K562 (cell line): ENCODE data around the gene SLC37A2. TPM values are rescaled to one million over a fixed set of nuclear protein-coding genes. Genes with fewer than 3 reads are reported as not detected.

ENCODE experiments used
- ATAC-seq: fragments of 200-7000 bp; cut with Tn5 transposase; 3 replicates; pipeline ENCODE4 v1.9.1; 2020; ENCODE audit warnings: moderate library complexity
- BruUV-seq: library from RNA; stranded (reverse); fragments of 400-500 nt; replicated peaks from 2 replicates; lab custom pipeline; 2021; lab: Mats Ljungman, UMichigan
- CTCF ChIA-PET: fragments of 300-600 bp; formaldehyde crosslinking; extraction: SDS; loops from one replicate; lab custom pipeline; 2021; ENCODE audit warnings: low intra/inter-chr PET ratio; lab: Yijun Ruan, JAX
- POLR2A ChIA-PET: fragments of 300-600, 350-650 bp; sonication (Branson Sonifier 250); formaldehyde crosslinking; extraction: SDS; loops from one replicate; lab custom pipeline; 2021; ENCODE audit warnings: antibody characterized with exemption, inconsistent platforms; lab: Yijun Ruan, JAX
- DNase-seq, 4 experiments: peaks; one replicate each; pipeline versions ENCODE4 v3.0.0 to v3.0.0-alpha.2; 2011 to 2018; ENCODE audit warnings: low spot score in 3 of 4, mixed read lengths in 3 of 4; ENCODE audit errors: extremely low read depth in 1 of 4
- FAIRE-seq: peaks from 2 replicates; lab custom pipeline; 2011; peaks lifted over from hg19 to GRCh38; lab: Jason Lieb, UNC
- H2AFZ ChIP-seq: 2 replicates; pipeline ENCODE4 v1.6.0; 2011; ENCODE audit warnings: low read depth, low read length, control low read depth, inconsistent platforms
- H3K27ac ChIP-seq: fragments of 200-600 bp; 3 replicates; pipeline ENCODE4 v1.8.0; 2011; ENCODE audit warnings: low read depth, mild to moderate bottlenecking, control low read depth, inconsistent platforms, low read length, moderate library complexity, mixed read lengths; ENCODE audit errors: extremely low read depth
- H3K27me3 ChIP-seq, 2 experiments: fragments of 300-600 bp in 1 of 2; 2 replicates in 1 of 2; 3 replicates in 1 of 2; pipeline versions ENCODE4 v1.6.0 to v1.8.0; 2011; ENCODE audit warnings: inconsistent platforms in 2 of 2, low read length in 2 of 2, mild to moderate bottlenecking in 1 of 2, mixed read lengths in 1 of 2, moderate library complexity in 1 of 2; ENCODE audit not compliant: control insufficient read depth in 2 of 2, insufficient read depth in 2 of 2
- H3K36me3 ChIP-seq: fragments of 300-600 bp; 3 replicates; pipeline ENCODE4 v1.8.0; 2011; ENCODE audit warnings: mild to moderate bottlenecking, low read length, inconsistent platforms; ENCODE audit not compliant: control insufficient read depth, insufficient read depth
- H3K4me1 ChIP-seq, 2 experiments: fragments of 200-600 bp in 1 of 2; replicated peaks in 1 of 2; 2 replicates in 1 of 2; 3 replicates in 1 of 2; pipeline versions ENCODE4 v1.5.1 to v1.8.0; 2011; ENCODE audit warnings: inconsistent platforms in 2 of 2, low read length in 2 of 2, mild to moderate bottlenecking in 1 of 2, mixed read lengths in 1 of 2, moderate library complexity in 1 of 2; ENCODE audit not compliant: control insufficient read depth in 2 of 2, insufficient read depth in 2 of 2
- H3K4me2 ChIP-seq: 2 replicates; pipeline ENCODE4 v1.6.1; 2011; ENCODE audit warnings: low read length, control low read depth, inconsistent platforms, mixed read lengths; ENCODE audit not compliant: insufficient read depth
- H3K4me3 ChIP-seq: fragments of 200-600 bp; sonication (generic), shearing (Covaris generic); 2 replicates; pipeline ENCODE4 v1.5.1; 2016; ENCODE audit warnings: control low read depth, inconsistent platforms
- H3K79me2 ChIP-seq: fragments of 200-600 bp; 3 replicates; pipeline ENCODE4 v1.8.0; 2011; ENCODE audit warnings: low read length, inconsistent platforms; ENCODE audit not compliant: control insufficient read depth, insufficient read depth
- H3K9ac ChIP-seq, 2 experiments: 2 replicates each; pipeline versions ENCODE4 v1.6.0 to v1.6.1; 2011; ENCODE audit warnings: low read depth in 2 of 2, low read length in 2 of 2, control low read depth in 1 of 2, inconsistent platforms in 1 of 2, mild to moderate bottlenecking in 1 of 2, mixed read lengths in 1 of 2; ENCODE audit not compliant: insufficient read depth in 1 of 2
- H3K9me1 ChIP-seq: one replicate; pipeline ENCODE4 v1.6.0; 2011; ENCODE audit warnings: inconsistent platforms, mild to moderate bottlenecking, low read length, moderate library complexity; ENCODE audit not compliant: control insufficient read depth, insufficient read depth
- H3K9me3 ChIP-seq: replicated peaks from 2 replicates; pipeline ENCODE4 v1.5.1; 2011; ENCODE audit warnings: low read depth, low read length, inconsistent platforms; ENCODE audit not compliant: control insufficient read depth, insufficient read depth
- H4K20me1 ChIP-seq: replicated peaks from 2 replicates; pipeline ENCODE4 v1.6.1; 2011; ENCODE audit warnings: low read length, inconsistent platforms, mixed read lengths; ENCODE audit not compliant: control insufficient read depth, insufficient read depth
- ELF2 ChIP-seq: fragments of 250-450 bp; sonication (Bioruptor Pico); IDR thresholded peaks from 2 replicates; pipeline ENCODE4 v1.5.0; 2021; ENCODE audit warnings: mild to moderate bottlenecking
- IRF1 ChIP-seq: sonication (generic); formaldehyde crosslinking; IDR thresholded peaks from 2 replicates; pipeline ENCODE4 v1.8.0; 2022; ENCODE audit warnings: missing genetic modification reagents, mild to moderate bottlenecking, borderline replicate concordance
- ZNF512 ChIP-seq: IDR thresholded peaks from 2 replicates; pipeline ENCODE4 v1.6.1; 2016; ENCODE audit warnings: missing genetic modification characterization, missing compliant biosample characterization
- ZNF668 ChIP-seq: fragments of 250-450 bp; sonication (Bioruptor Pico); IDR thresholded peaks from 2 replicates; pipeline ENCODE4 v1.8.0; 2022; ENCODE audit warnings: mild to moderate bottlenecking, inconsistent platforms
- WGBS: fragments of 100-300 bp; shearing (Covaris generic); methylation state at CpG from one replicate; pipeline ENCODE4 v1.1.6; 2016; ENCODE audit warnings: low coverage, mixed read lengths; ENCODE audit not compliant: insufficient coverage; ENCODE audit errors: missing lambda C conversion rate; 5-methylcytosine and 5-hydroxymethylcytosine counted together
- in situ Hi-C: fragments of 300-500 bp; cut with MboI; formaldehyde crosslinking; loops from 4 replicates; pipeline ENCODE4 v1.15.0; 2018; ENCODE audit warnings: inconsistent platforms, mixed read lengths
- intact Hi-C: fragments of 100-400 bp; cut with micrococcal nuclease; formaldehyde crosslinking; loops from 2 replicates; pipeline ENCODE4 v1.14.2; 2022
- polyA plus RNA-seq, 8 experiments: library from polyadenylated mRNA; depleted of rRNA in 4 of 8; stranded (reverse) in 5 of 8; unstranded in 3 of 8; fragments of >200 nt; fragmentation: Nextera tagmentation in 2 of 8; fragmentation: Illumina TruSeq in 1 of 8; extraction: Ambion mirVana in 2 of 8; extraction: Trizol in 1 of 8; gene quantifications; 2 replicates each; pipeline versions ENCODE4 v1.2.1 to v1.2.3, GENCODE V29; 2011 to 2014; ENCODE audit warnings: inconsistent platforms in 1 of 8, missing spikeins in 1 of 8
- total RNA-seq, 7 experiments: library from RNA; depleted of rRNA in 6 of 7; stranded (reverse); fragments of >200 nt in 6 of 7; fragmentation: Illumina TruSeq in 2 of 7; extraction: Trizol in 2 of 7; gene quantifications; 2 replicates each; pipeline versions ENCODE4 v1.2.1 to v1.2.3, GENCODE V29; 2011 to 2021; ENCODE audit warnings: low replicate concordance in 1 of 7

Gene SLC37A2
- total and polyA plus RNA-seq, 9 of the 15 experiments (the other 6 are each of a cell fraction or from before 2014, with no cell fraction given): 0.01 to 1.2 (median 0.52) TPM

- Histone ChIP-seq H3K27me3 (peaks cover 38 to 59% of the 10 kb centered on the region in 2 experiments; a peak in 4 of 5 replicates), H4K20me1 (no peaks in the 10 kb centered on the region), H3K4me2 (no peak overlapping the region), H3K9me1 (no peaks in the 10 kb centered on the region), H3K4me1 (peaks cover 0 to 7% of the 10 kb centered on the region in 2 experiments; a peak in 2 of 5 replicates), H2AFZ (no peak overlapping the region), H3K79me2 (no peaks in the 10 kb centered on the region), H3K36me3 (no peaks in the 10 kb centered on the region), H3K27ac (no peak overlapping the region), H3K9ac (no peak overlapping the region), H3K4me3 (no peak overlapping the region)
- no TSS peak for BruUV-seq
- ChIA-PET CTCF (interaction anchor here (0.7 kb wide), 1 partner anchor 216 kb away, joined by 3 read pairs; no protein-coding TSS in a partner anchor), POLR2A (no interaction called here)
- intact Hi-C loops: loop anchor here (5.0 kb wide), 1 partner anchor 208 kb away; no protein-coding TSS in a partner anchor
- whole genome bisulfite sequencing: 0% methylated on average over 3 of the region's 3 CpGs
- no peak for ATAC-seq
- no peak for DNase-seq
- in situ Hi-C loops: no loop called here
- TF ChIP-seq IRF1 (CRISPR knock-in tag) (no peak), ZNF668 (no peak), ELF2 (CRISPR knock-in tag) (no peak), ZNF512 (tag) (no peak)
- TF ChIP-seq, all 486 proteins: peak for 0
- H3K9me3 ChIP-seq: no peaks in the 10 kb centered on the region
- FAIRE-seq: no peak
These were observed 76.7 kb downstream of the SLC37A2 start for GRCh38 chr11:125139778-125140177.

Other genes starting within 250 kb of the SLC37A2 start
- 0.82 and 1.6 TPM in 2 replicates for gene ROBO3, start 197.9 kb upstream of the SLC37A2 start, total RNA-seq (2014; rRNA removed)
- 0.29 and 0.67 TPM in 2 replicates for gene ROBO3, start 197.9 kb upstream of the SLC37A2 start, total RNA-seq (2014; rRNA removed; fragmentation: Illumina TruSeq; extraction: Trizol)
- 0.72 and 1.2 TPM in 2 replicates for gene ROBO3, start 197.9 kb upstream of the SLC37A2 start, total RNA-seq (2015; rRNA removed; fragmentation: Illumina TruSeq; extraction: Trizol)
- 1.2 TPM in 2 replicates for gene ROBO3, start 197.9 kb upstream of the SLC37A2 start, total RNA-seq (2021)
- 0.43 and 0.47 TPM in 2 replicates for gene ROBO3, start 197.9 kb upstream of the SLC37A2 start, polyA plus RNA-seq (2011; rRNA removed)
- gene ROBO3, start 197.9 kb upstream of the SLC37A2 start, polyA plus RNA-seq (2014; fragmentation: Illumina TruSeq; extraction: Trizol): 0.97 and 1.6 TPM in 2 replicates
- gene ROBO3, start 197.9 kb upstream of the SLC37A2 start, polyA plus RNA-seq (2014; fragmentation: Nextera tagmentation; extraction: Ambion mirVana): not detected
- 1.4 and 1.9 TPM in 2 replicates for gene ROBO3, start 197.9 kb upstream of the SLC37A2 start, polyA plus RNA-seq (2014; rRNA removed)
- not detected in 2 replicates for gene ROBO4, start 165.4 kb upstream of the SLC37A2 start, total RNA-seq (2014; rRNA removed)
- not detected in 2 replicates for gene ROBO4, start 165.4 kb upstream of the SLC37A2 start, total RNA-seq (2014; rRNA removed; fragmentation: Illumina TruSeq; extraction: Trizol)
- gene ROBO4, start 165.4 kb upstream of the SLC37A2 start, total RNA-seq (2015; rRNA removed; fragmentation: Illumina TruSeq; extraction: Trizol): not detected in 2 replicates
- 0.04 TPM in 1 of 2 replicates, not detected in the other for gene ROBO4, start 165.4 kb upstream of the SLC37A2 start, total RNA-seq (2021)
- not detected in 2 replicates for gene ROBO4, start 165.4 kb upstream of the SLC37A2 start, polyA plus RNA-seq (2011; rRNA removed)
- not detected in 2 replicates for gene ROBO4, start 165.4 kb upstream of the SLC37A2 start, polyA plus RNA-seq (2014; fragmentation: Illumina TruSeq; extraction: Trizol)
- gene ROBO4, start 165.4 kb upstream of the SLC37A2 start, polyA plus RNA-seq (2014; fragmentation: Nextera tagmentation; extraction: Ambion mirVana): not detected
- not detected in 2 replicates for gene ROBO4, start 165.4 kb upstream of the SLC37A2 start, polyA plus RNA-seq (2014; rRNA removed)
- gene HEPN1, start 144.1 kb upstream of the SLC37A2 start, total RNA-seq (2014; rRNA removed): not detected in 2 replicates
- not detected in 2 replicates for gene HEPN1, start 144.1 kb upstream of the SLC37A2 start, total RNA-seq (2014; rRNA removed; fragmentation: Illumina TruSeq; extraction: Trizol)
- not detected in 2 replicates for gene HEPN1, start 144.1 kb upstream of the SLC37A2 start, total RNA-seq (2015; rRNA removed; fragmentation: Illumina TruSeq; extraction: Trizol)
- gene HEPN1, start 144.1 kb upstream of the SLC37A2 start, total RNA-seq (2021): not detected in 2 replicates
- not detected in 2 replicates for gene HEPN1, start 144.1 kb upstream of the SLC37A2 start, polyA plus RNA-seq (2011; rRNA removed)
- gene HEPN1, start 144.1 kb upstream of the SLC37A2 start, polyA plus RNA-seq (2014; fragmentation: Illumina TruSeq; extraction: Trizol): not detected in 2 replicates
- gene HEPN1, start 144.1 kb upstream of the SLC37A2 start, polyA plus RNA-seq (2014; fragmentation: Nextera tagmentation; extraction: Ambion mirVana): not detected
- gene HEPN1, start 144.1 kb upstream of the SLC37A2 start, polyA plus RNA-seq (2014; rRNA removed): not detected in 2 replicates
- not detected in 2 replicates for gene HEPACAM, start 127.3 kb upstream of the SLC37A2 start, total RNA-seq (2014; rRNA removed)
- not detected in 2 replicates for gene HEPACAM, start 127.3 kb upstream of the SLC37A2 start, total RNA-seq (2014; rRNA removed; fragmentation: Illumina TruSeq; extraction: Trizol)
- not detected in 2 replicates for gene HEPACAM, start 127.3 kb upstream of the SLC37A2 start, total RNA-seq (2015; rRNA removed; fragmentation: Illumina TruSeq; extraction: Trizol)
- gene HEPACAM, start 127.3 kb upstream of the SLC37A2 start, total RNA-seq (2021): not detected in 2 replicates
- gene HEPACAM, start 127.3 kb upstream of the SLC37A2 start, polyA plus RNA-seq (2011; rRNA removed): not detected in 2 replicates
- gene HEPACAM, start 127.3 kb upstream of the SLC37A2 start, polyA plus RNA-seq (2014; fragmentation: Illumina TruSeq; extraction: Trizol): not detected in 2 replicates
- not detected for gene HEPACAM, start 127.3 kb upstream of the SLC37A2 start, polyA plus RNA-seq (2014; fragmentation: Nextera tagmentation; extraction: Ambion mirVana)
- not detected in 2 replicates for gene HEPACAM, start 127.3 kb upstream of the SLC37A2 start, polyA plus RNA-seq (2014; rRNA removed)
- 3.9 and 4.4 TPM in 2 replicates for gene CCDC15, start 109.1 kb upstream of the SLC37A2 start, total RNA-seq (2014; rRNA removed)
- 6.8 and 7.9 TPM in 2 replicates for gene CCDC15, start 109.1 kb upstream of the SLC37A2 start, total RNA-seq (2014; rRNA removed; fragmentation: Illumina TruSeq; extraction: Trizol)
- gene CCDC15, start 109.1 kb upstream of the SLC37A2 start, total RNA-seq (2015; rRNA removed; fragmentation: Illumina TruSeq; extraction: Trizol): 8.4 and 9.2 TPM in 2 replicates
- 3.5 and 3.8 TPM in 2 replicates for gene CCDC15, start 109.1 kb upstream of the SLC37A2 start, total RNA-seq (2021)
- 2.3 and 5.7 TPM in 2 replicates for gene CCDC15, start 109.1 kb upstream of the SLC37A2 start, polyA plus RNA-seq (2011; rRNA removed)
- 5.0 and 5.6 TPM in 2 replicates for gene CCDC15, start 109.1 kb upstream of the SLC37A2 start, polyA plus RNA-seq (2014; fragmentation: Illumina TruSeq; extraction: Trizol)
- gene CCDC15, start 109.1 kb upstream of the SLC37A2 start, polyA plus RNA-seq (2014; fragmentation: Nextera tagmentation; extraction: Ambion mirVana): 1 to 10 TPM; 1.9 to 3.7 TPM
- 3.1 and 4.3 TPM in 2 replicates for gene CCDC15, start 109.1 kb upstream of the SLC37A2 start, polyA plus RNA-seq (2014; rRNA removed)
- gene TMEM218, start 48.3 kb downstream of the SLC37A2 start, total RNA-seq (2014; rRNA removed): 13.4 and 19.4 TPM in 2 replicates
- gene TMEM218, start 48.3 kb downstream of the SLC37A2 start, total RNA-seq (2014; rRNA removed; fragmentation: Illumina TruSeq; extraction: Trizol): 26.9 and 28.7 TPM in 2 replicates
- 21.7 and 25.4 TPM in 2 replicates for gene TMEM218, start 48.3 kb downstream of the SLC37A2 start, total RNA-seq (2015; rRNA removed; fragmentation: Illumina TruSeq; extraction: Trizol)
- 15.9 and 17.2 TPM in 2 replicates for gene TMEM218, start 48.3 kb downstream of the SLC37A2 start, total RNA-seq (2021)
- gene TMEM218, start 48.3 kb downstream of the SLC37A2 start, polyA plus RNA-seq (2011; rRNA removed): 17.5 and 32.2 TPM in 2 replicates
- 25.4 and 30.5 TPM in 2 replicates for gene TMEM218, start 48.3 kb downstream of the SLC37A2 start, polyA plus RNA-seq (2014; fragmentation: Illumina TruSeq; extraction: Trizol)
- gene TMEM218, start 48.3 kb downstream of the SLC37A2 start, polyA plus RNA-seq (2014; fragmentation: Nextera tagmentation; extraction: Ambion mirVana): 10 to 100 TPM; 24.8 to 25.1 TPM
- gene TMEM218, start 48.3 kb downstream of the SLC37A2 start, polyA plus RNA-seq (2014; rRNA removed): 24.7 and 26.6 TPM in 2 replicates
- gene PKNOX2, start 101.4 kb downstream of the SLC37A2 start, total RNA-seq (2014; rRNA removed): not detected in 2 replicates
- not detected in 2 replicates for gene PKNOX2, start 101.4 kb downstream of the SLC37A2 start, total RNA-seq (2014; rRNA removed; fragmentation: Illumina TruSeq; extraction: Trizol)
- gene PKNOX2, start 101.4 kb downstream of the SLC37A2 start, total RNA-seq (2015; rRNA removed; fragmentation: Illumina TruSeq; extraction: Trizol): not detected in 2 replicates
- gene PKNOX2, start 101.4 kb downstream of the SLC37A2 start, total RNA-seq (2021): not detected in 2 replicates
- not detected in 2 replicates for gene PKNOX2, start 101.4 kb downstream of the SLC37A2 start, polyA plus RNA-seq (2011; rRNA removed)
- not detected in 2 replicates for gene PKNOX2, start 101.4 kb downstream of the SLC37A2 start, polyA plus RNA-seq (2014; fragmentation: Illumina TruSeq; extraction: Trizol)
- gene PKNOX2, start 101.4 kb downstream of the SLC37A2 start, polyA plus RNA-seq (2014; fragmentation: Nextera tagmentation; extraction: Ambion mirVana): not detected
- not detected in 2 replicates for gene PKNOX2, start 101.4 kb downstream of the SLC37A2 start, polyA plus RNA-seq (2014; rRNA removed)